GM18511 (cell line): ENCODE measurements around the gene CD7.

ENCODE experiments used
- ATAC-seq: cut with Tn5 transposase; IDR thresholded peaks from one replicate; pipeline ENCODE4 v1.9.1; 2021; ENCODE audit warnings: mild to moderate bottlenecking, moderate library complexity; ENCODE audit not compliant: unreplicated experiment

The CD7 gene

DNA sequence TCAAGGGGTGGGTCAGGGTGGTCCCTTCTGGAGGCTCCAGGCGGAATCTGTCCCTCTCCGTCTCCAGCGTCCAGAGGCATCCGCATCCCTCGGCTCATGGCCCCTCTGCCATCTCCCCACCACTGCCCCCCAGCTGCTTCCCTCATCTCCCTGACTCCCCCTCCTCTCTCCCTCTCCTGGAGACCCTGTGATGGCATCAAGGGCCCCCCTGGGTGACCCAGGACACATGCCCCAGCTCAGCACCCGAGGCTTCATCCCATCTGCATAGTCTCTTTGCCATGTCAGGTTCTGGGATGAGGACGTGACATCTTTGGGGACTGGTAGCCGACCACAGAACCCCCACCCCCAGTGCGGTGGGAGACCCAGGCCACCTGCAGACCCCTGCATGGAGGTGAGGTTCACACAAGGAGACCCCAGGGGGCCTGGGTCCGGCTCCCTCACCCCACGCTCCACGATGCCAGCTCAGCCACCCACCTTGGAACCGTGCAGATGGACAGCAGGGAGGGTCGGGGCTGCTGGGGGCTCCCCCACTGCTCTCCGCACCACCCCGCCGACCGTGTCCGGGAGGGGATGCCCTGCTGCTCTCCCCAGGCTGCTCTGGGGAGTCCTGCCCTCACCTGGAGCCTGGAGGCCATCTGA lies 12.4 kb upstream of the CD7 start:
- no peak for ATAC-seq

DNA sequence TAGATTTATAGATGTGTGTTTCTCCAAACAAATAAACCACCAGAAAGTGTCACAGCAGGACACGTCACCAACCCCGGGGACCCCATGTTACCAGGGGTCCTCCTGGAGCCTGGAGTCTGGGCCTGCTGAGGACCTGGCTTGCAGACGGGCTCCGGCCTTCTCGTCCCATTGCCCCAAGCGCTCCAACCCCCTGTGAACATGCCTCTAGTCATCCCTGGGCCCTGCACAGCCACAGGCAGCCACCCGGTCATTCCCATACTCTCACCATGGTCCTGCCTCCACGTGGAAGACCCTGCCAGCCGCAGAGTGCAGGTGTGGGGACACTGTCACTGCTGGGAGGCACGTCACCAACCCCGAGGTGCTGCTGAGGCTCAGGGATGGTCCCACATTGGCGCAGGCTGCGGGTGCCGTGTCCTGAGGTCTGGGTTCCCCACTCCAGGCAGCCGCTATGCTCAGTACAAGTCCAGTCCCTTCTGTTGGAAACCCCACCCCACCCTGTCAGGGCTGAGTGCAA lies 11.6 kb upstream of the CD7 start:
- no peak for ATAC-seq

DNA sequence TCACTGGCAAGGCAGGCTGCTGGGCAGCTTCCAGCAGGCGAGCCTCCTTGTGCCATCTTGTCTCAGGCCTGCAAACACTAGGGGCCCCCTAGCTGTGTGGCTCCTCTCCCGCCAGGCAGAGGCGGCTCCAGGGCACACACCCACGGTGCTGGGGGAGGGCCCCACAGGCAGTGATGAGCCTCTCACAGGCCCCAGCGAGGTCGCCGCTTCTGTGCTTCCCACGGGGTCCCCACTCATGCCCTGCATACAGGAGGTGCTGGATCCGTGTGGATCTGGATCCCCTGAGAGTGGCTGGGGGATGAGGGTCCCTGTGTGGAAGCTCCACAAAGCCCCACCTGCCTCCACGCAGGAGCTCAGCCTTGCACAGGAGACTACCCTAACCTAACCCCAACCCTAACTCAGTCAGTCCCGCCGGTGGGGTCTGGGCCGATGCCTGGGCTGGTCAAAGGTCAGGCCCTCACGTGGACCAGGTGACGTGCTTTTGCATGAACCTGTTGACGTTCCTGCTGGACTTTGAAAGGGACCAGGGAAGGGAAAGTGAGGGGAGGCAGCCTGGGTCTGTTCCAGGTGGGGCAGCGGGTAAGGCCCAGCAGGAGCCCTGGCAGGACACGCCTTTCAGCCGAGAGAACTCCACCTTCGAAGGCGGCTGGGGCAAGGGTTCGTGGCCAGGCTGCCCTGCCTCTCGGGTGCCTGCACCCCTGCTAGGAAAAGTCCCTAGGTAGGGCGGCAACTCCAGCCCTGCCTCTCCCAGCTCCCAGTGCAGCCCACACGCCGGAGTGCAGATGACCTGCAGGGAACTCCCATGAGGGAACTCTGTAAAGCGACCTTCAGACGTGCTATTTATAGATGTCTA lies 11.0 kb upstream of the CD7 start:
- no peak for ATAC-seq

DNA sequence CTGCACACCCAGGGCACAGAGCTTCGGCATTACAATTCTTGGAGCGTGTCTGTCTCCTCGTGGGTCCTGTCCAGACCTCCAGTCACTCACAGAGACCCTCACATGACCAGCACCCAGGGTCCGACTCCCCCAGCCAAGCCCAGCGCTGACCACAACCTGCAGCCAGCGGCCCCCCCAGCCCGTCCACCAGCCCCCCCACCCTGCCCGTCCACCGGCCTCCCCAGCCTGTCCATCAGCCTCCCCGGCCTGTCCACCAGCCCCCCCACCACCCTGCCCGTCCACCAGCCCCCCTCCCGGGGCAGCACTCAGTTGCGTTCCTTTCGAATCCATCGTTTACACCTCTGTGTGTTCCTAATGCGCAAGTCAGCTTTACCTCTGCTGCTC lies 10.3 kb upstream of the CD7 start:
- no peak for ATAC-seq

DNA sequence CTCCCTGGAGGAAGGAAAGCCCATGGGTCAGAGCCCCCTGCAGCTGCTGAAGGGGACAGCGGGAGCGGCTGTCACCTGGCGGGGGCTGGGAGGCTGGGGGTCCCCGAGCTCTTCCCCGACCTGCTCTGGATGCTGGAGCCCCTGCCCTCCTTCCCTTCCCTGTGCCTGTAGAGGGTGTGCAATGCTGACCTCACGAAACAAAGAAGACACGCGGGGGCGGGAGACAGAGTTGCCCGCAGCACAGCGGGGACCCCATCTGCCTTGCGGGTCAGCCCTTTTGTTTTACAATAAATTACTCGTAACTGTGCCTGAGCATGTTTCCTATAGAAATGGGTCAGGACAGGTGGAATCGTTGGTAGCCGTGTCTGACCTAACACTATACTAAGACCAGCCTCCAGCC lies 9.9 kb upstream of the CD7 start:
- no peak for ATAC-seq

DNA sequence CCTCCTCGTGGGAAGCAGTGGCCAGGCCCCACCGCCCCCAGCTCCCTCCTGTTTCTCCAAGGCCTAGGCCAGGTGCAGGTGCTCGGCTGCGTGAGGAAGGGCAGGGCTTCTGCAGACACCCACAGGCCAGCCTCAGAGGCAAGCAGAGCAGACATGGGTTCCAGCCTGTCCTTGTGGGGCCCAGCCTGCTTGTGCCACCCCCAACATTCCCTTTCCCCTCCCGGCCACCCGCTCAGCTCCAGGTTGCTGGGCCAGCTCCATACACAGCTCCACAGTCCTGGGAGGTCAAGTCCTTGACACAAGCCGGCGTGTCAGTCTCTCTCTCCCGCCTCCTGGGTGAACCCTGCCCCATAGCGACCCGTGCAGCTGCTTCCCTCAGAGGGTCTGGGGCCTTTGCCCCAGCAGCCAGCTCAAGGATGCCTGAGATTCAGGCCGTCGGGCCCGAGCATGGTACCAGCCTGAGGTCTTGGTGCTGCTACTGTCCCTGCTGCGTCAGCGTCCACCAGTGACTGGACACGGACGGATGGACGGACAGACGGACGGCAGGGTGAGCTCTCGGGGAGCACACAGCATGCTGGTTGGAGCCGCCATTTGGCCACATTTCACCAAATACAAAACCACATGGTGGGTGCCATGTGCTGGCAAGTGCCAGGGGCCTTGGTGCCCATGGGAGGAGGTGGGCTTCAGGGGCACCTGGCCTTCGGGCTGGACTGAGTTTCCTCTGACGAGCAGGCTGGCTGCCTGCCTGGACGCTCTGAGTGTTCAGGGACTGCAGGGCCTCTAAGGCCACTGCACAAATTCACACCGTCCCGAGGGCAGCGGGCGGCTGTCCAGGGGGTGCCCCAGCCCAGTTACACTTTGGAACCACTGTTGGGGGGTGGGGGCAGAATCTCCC lies 8.1 kb upstream of the CD7 start:
- no peak for ATAC-seq

DNA sequence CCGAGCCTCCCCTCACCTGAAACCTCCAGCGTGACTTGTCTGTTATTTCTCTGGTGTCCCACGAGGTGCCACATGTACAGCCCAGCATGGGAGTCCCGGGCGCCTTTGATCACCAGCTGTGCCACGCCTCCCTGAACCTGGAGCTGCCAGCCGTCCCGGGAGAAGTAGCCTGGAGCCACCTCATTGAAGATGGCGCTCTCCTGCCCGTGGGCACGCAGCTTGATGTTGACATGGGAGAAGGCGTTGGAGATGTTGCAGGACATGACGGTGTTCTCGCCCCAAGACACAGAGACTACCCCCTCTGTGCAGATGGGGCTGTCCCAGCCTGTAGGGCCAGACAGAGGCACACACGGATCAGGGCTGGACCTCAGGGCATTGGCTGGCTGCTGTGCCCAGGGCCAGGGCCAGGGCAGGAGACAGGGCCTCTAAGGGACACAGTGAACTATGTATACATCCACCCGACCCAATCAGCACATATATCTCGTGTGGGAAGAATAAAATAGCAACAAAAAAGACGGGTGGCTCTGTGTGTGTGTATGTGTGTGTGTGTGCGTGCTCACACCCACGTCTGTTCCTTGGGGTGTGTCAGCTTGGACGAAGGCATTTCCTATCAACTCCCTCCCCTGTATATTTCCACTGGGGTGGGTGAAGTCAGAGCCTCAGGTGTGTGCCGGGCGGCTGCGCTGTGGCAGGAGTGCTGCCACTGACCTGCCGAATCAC lies 7.3 kb upstream of the CD7 start:
- ATAC-seq, result no peak

DNA sequence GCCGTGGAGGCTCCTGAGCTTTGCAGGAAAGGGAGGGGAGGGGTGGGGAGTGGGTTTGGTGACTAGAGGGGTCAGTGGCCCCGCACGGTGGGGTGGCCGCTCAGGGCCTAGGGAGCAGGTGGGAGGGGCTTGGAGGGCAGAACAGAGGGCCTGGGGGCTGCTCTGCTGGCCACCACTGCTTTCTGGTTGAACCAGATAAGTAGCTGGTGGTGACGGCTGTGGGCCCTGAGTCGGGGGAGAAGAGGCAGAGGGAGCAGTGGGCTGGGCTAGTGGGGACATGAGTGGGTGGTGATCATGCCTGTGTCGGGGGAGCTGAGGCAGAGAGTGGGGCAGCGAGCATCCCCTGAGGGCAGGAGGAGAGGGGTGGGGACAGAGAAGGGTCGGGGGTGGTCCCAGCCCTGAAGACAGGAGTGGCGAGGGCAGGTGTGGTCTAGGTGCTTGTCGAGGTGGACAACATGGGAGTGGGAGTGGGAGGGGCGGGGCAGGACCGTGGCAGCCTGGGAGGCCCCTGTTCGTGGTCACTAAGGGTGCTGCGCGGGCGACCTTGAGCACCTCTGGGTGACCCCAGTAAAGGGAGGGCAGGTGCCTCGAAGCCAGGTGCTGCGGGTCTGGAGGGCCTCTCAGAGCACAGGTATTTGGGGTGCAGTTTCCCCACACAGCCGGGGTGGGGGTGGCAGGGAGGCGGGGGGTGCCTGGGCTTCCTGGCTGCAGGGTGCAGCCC lies 6.3 kb upstream of the CD7 start:
- no peak for ATAC-seq

DNA sequence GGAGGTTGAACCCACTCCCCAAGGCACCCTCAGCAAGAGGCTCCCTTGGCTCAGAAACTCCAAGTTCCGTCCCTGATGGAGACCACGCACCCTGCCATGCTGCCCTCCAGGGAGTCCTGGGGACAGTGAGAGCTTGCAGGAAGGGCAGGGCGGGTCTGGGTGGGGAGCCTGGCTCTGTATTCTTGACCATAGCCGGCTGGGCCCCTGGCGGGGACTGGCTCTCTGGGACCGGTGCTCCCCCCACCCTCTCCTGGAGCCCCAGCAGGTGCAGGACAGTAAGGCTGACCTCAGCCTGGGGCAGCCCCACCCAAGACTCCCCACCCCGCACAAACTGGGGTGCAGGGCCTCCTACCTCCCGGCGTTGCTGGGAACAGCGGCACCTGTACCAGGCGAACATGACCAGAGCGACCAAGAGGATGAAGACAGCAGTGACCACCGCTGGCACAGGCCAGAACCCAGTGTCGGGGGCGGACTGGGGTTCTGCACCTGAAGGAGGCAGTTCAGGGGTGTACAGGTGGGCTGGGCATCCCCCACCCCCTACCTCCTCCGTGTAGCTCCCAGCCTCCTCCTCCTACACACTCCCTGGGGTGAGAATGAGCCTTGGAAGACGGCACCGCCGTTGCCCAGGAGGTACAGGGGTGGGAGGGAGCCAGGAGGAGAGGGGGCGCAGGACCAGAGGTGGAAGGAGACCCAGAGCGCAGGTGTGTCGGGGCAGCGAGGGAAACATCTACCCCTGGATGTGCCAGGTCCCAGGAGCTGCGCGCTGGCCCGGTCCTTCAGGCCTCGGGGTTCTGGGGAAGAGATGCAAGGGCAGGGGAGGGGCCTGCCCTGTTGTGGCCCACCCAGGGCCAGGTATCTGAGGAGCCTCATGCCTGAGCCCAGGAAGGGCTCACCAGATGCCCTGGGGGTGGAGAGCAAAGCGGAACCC lies 5.4 kb upstream of the CD7 start:
- no peak for ATAC-seq

DNA sequence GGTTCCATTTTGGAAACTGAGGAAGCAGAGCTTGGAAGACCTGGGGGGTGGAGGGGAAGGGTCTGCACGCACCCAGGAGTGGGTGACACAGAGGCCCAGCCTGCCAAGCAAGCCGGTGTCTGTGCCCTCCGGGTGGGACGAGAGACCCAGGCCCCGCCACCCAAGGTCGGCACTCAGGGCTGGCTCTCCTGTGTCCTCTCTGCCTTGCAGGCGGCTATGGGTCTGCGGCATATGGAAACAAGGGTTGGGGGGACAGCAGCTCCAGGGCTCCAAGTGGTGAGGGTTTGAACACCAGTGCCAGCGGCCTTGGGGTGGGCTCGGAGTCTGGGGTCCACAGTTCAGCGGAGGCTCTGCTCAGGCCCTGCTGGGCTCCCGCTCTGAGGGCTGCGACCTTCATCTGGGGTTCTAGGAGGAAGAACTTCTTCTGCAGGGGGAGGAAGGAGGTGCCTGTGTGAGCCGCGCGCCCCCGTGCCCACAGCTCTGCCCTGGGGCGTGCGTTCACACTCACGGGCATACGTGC lies 4.6 kb upstream of the CD7 start:
- no peak for ATAC-seq

DNA sequence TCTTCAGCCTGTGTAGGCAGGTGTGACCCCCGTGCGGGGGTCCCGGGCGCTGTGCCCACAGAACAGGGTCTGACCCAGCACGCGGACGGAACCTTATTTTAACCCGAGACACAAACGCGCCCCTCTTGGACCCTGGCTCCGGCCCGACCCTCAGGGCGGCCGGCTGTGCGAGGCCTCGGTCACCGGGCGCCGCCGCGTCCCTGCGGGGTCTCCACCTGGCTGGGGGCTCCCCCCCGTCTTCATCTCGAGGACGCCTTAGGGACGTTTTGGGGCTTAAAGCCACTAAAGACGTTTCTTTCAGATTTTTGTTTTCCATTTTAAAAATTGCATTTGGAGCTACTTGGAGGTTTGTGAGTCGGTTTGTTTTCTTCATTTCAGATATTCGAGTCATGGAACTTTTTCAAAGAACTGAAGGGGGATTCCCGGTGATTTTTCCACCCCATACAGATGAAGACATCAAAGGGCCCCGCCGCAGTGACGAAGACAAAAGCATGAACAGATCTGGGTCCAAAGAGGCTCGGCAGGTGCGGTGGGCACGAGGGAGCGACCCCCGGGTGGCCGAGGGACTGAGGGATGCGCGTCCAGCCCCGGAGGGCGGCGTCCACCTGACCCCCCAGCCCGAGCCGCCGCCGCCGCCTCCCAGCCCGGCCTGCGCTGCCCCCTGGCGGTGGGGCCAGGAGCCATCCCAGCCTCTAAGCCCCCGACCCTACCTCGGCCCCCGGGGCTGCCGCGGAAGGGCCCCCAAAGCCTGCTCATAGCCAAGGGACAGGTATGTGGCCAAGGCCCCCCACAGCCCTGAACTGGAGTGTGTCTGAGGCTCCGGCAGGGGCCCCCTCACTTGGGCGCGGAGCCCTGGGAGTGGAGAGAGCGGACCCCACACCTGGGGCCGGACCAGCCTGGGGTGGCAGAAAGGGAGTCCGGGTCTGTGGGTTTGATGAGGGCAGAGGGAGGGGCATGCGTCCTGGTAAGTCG lies 3.8 kb upstream of the CD7 start:
- no peak for ATAC-seq

DNA sequence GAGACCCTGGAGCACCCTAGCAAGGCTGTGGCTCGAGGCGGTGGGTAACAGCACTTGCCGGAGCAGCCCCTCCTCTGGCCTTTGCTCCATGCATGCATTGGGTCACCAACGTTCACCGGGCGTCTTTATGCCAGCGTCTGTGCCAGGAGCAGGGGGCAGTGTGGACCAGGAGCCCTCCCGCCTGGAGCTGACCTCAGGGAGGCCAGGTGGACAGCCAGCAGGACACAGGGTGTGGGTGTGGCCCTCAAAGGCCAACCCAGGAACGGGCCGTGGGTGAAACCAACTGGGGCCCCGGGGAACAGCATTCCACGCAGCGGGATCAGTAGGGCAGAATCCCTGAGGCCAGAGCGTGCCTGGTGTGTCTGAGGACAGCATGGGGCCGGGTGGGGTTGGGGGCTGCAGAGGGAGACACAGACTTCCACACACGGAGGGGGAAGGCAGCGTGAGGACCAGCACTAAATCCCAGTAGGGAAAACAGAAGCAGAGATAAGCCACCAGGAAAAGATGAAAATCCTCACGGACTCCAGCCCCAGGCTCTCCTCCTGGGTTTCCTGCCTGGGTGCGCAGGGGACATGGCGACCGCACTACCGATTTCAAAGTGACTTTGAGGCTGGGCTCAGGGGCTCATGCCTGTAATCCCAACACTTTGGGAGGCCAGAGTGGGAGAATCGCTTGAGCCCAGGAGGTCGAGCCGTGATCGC lies 2.9 kb upstream of the CD7 start:
- no peak for ATAC-seq

DNA sequence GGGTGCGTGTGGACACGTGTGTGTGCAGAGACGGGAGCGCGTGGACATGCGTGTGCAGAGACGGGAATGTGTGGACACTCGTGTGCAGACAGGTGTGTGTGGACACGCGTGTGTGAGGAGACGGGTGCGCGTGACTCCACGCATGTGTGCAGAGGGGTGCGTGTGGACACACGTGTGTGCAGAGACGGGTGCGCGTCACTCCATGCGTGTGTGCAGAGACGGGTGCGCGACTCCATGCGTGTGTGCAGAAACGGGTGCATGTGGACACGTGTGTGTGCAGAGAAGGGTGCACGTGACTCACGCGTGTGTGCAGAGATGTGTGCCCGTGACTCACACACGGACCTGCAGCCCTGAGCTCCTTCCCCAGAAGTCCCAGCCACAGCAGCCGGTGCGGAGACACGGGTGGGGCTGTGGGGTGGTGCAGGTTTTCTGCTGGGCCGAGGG lies 2.2 kb upstream of the CD7 start:
- no peak for ATAC-seq

DNA sequence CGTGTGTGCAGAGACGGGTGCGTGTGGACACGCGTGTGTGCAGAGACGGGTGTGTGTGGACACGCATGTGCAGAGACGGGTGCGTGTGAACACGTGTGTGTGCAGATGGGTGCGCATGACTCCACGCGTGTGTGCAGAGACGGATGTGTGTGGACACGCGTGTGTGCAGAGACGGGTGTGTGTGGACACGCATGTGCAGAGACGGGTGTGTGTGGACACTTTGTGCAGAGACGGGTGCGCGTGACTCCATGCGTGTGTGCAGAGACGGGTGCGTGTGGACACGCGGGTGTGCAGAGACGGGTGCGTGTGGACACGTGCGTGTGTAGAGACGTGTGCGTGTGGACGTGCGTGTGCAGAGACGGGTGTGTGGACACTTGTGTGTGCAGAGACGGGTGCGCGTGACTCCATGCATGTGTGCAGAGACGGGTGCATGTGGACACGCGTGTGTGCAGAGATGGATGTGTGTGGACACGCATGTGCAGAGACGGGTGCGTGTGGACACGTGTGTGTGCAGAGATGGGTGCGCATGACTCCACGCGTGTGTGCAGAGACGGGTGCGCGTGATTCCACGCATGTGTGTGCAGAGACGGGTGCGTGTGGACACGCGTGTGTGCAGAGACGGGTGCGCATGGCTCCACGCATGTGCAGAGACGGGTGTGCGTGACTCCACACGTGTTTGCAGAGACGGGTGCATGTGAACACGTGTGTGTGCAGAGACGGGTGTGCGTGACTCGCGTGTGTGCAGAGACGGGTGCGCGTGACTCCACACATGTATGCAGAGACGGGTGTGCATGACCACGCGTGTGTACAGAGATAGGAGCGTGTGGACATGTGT lies 1.6 kb upstream of the CD7 start:
- ATAC-seq, result no peak

DNA sequence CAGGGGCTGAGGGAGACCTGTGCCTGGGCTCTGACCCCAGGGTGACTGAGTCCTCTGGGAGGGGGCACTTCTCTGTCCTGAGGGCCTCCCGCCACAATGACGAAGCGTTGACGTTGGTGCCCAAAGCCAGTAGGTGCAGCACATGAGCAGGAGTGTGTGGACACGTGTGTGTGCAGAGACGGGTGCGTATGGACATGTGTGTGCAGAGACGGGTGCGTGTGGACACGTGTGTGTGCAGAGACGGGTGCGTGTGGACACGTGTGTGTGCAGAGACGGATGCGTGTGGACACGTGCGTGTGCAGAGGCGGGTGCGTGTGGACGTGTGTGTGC lies 726 bp upstream of the CD7 start:
- ATAC-seq, result no peak

DNA sequence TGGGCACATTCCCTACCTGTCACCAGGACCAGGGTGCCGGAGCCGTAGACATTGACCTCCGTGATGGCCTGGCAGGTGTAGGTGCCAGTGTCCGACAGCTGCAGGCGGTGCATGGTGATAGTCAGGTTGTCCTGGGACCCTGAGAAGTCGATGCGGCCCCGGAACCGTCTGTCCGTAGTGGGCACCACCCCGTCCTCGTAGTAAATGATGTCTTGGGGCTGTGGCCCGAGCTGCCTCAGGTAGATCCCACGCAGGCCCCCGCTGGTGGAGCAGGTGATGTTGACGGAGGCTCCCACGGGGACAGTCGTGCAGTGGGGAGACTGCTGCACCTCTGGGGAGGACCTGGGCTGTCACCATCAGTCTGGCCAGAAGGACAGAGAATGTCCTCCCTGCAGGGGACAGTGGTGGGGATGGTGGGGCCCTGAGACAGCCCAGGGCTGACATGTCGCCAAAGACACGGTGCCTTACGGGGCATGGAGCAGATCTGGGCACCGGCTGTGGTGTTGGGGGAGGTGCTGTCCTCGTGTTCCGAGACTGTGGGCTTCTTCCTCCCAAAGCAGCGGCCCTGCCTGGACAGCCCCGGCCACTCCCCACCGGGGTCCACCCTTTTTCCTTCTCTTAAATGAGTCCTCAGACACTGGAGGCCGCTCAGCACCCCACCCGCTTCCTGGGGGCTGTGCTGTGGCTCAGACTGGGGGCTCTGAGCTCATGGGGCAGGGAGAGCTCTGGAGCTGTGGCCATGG lies 586 bp downstream of the CD7 start:
- no peak for ATAC-seq
